Activated CD4-positive, alpha-beta T cell treated with anti-CD3 and anti-CD28 coated beads, Interleukin-2, amount 50 U/mL, for 1 hour (primary cell): ENCODE data around the gene FAM193B.
A peak's percentile ranks its signal among the peaks of the same experiment; 100 is the strongest.
"Not testable (repeated sequence)": the region's sequence is repeated elsewhere in the genome, so short reads cannot be mapped to it uniquely, and the experiment has no call there.

Experiments
- DNase-seq: peaks from one replicate; pipeline ENCODE4 v3.0.0-alpha.2; 2020

The FAM193B gene

DNA sequence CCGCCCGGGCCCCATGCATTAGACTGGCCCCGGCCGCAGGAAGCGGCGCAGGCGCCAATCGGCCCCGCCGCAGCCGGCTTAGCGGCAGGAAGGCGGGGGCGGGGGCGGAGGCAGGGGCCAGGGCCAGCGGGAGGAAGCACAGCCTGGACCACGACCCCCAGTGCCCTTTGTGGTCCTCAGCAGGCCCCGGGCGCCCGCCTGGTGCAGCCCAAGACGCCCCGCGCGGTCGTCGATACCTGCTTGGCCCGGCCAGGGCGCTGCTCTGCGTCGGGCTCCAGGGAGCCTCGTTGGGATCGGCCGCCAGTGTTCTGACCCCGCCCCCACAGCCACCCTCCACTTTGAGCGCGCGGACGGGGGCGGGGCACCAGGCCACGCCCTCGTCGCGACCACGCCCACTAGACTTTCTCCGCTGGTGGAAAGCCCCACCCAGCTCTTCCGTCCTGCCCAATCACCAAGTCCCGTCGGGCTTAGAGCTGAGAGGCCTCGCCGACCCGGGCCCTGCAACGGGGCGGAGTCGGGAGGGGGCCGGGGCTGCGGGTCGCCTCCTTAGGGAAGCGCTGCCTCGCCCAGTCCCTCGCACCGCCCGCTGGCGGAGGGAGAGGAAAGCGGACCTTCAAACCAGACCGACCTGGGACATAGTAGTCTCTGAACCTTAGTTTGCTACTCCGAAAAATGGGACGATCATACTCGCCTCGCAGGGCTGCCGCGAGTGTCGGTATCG lies 56.9 kb downstream of the FAM193B start, which contains the start of gene PDLIM7:
Gene PDLIM7, minus strand, starts transcription at position 313 of the 721 bp plus-strand sequence. CDS start 1,092 bp downstream, outside the sequence.
- peak; percentile 92 for DNase-seq

DNA sequence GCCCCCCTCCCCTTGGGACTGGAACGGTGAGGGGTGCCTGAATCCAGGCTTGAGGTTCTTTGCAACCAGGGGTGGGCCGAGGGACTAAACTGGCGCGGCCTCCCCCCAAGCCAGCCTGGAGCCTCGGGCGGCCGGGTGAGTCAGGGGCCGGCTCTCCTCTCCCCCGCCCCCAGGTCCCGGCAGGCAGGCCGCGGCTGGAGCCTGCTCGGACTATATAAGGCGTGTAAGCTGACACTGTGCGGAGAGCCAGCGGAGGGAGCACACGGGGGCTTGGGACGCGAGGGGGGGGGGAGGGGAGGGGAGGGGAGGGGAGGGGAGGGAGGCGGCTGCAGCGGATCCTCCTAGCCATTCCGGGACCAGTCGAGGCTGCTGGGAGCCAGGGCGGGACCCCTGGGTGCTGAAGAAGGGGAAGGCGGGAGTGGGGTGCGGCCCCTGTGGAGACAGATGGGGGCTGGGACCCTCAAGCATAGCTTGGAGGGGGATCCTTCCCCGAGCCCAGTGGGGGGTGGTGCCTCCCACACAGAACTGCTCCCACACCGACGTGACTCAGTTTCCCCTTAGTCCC lies 57.6 kb downstream of the FAM193B start:
- DNase-seq, result no peak

DNA sequence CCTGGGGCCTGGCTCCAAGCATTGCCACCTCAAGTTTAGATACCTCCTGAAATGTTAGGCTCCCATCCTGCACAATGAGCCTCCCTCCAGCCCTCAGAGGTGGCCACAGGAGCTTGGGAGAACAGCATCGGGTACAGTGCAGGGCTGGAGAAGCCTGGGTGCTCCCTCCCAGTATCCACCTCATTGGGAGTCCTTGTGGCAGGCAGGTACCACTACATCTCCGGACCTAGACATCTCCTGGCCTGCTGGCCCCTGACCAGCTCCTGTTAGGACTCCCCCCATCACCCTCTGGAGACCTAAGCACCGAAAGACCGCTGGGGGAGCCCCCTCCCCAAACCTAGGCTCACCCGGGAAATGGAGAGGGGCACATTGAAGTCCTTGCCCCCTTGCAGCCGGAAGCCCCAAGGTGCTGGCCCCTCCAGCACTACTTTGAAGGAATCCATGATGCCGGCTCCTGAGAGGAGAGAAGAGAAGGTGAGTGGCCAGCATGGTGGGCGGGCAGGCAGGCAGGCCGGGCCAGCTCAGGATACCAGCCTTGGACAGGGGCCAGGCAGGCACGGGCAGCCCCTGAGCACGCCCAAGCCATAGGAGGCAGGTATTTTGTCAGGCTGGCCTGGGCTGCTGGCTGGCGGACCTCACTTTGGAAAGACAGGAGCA lies 58.2 kb downstream of the FAM193B start:
- no peak for DNase-seq

DNA sequence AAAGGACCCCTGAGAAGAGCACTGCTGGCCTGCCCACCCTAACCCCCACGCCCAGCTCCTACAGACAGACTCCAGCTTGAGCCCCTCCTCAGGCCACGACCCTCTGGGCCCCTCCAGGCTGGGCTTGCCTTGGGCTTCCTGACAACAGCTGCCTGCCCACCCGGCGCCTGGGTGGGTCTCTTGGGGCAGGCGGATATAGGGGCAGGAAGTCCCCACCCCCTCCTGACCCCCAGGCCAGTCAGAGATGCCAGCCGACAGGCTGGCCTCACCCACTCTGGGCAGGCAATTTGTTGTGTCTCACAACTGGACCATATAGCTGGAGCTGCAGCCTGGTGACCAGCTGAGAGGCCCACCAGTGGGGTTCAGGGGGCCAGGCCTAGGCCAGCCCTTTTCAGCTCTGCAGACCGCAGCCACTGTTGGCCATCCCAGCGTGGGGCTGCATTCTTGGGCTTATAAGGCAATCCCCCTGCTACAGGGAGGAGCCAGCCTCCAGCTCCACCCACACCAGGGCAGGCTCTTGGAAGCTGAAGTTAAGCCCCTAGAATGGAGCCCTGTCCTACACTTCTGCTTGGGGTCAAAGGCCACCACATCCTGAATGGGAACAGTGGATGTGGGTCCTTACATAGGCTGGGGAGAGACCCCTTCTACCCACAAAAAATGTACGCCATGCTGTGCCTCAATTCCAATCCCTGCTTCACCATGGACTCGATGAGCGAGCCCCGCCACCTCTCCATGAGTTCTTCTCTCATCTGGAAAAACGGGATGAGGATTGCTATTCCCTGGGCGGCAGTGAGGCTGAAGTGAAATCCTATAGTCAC lies 58.9 kb downstream of the FAM193B start:
- no peak for DNase-seq

DNA sequence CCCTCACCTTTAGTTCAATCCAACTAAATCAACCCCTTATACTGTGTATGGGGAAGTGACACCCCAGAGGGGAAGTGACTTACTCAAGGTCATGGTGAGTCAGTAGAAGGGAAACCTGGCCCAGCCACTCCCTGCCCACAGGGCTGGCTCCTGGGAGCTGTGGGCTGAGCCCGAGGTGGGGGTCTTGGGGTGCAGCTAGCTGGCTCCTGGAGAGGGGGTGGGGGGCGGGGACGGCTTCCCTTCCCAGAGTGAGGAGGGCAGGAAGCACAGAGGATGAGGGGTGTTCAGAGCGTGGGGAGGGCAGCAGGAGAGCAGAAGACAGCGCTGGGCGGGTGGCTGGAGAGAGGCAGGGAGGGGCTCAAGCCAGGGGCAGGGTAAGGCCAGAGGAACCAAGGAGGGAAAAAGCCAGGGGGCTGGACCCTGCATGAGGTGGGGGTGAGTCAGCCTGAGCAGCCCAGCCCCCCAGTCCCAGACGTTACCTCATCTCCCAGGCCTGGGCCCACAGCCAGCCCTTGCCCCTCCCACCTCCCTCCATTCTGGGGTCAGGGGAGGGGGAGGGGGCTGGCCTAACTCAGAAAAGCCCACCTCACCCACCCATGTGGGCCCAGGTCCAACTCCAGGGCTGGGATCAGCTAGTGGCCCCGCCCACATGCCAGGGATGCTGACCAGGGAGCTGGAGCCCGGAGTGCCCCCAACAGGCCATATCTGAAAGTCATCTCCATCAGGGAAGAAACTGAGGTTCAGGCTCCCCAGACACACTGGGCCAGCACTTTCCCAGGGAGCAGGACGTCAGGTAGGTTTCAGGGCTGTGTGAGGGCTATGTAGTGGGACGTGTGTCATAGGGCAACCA lies 59.8 kb downstream of the FAM193B start:
- DNase-seq, result no peak

DNA sequence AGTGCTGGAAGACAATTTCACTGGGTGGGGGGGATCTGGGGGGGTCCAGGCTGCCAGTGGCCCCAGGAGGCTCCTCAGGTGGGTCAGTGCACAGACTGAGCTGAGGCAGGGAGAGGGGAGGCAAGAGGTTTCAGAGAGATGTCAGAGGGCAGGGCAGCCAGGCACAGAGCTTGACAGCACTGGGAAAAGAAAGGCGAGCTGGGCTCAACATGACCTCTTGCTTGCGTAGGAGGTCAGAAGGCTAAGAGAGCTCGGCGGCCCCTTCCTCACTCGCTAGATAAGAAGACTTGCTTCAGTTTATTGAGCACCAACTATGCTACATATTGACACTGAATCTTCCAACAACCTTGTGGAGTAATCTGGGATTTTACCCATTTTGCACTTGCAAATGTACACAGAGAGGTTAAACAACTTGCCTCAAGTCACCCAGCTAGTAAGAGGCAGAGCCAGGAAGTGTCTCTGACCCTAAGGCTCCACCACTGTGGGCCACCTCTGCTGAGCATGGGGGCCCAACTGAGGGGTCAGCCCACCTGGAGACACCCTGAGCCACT lies 60.5 kb downstream of the FAM193B start:
- DNase-seq, result no peak

DNA sequence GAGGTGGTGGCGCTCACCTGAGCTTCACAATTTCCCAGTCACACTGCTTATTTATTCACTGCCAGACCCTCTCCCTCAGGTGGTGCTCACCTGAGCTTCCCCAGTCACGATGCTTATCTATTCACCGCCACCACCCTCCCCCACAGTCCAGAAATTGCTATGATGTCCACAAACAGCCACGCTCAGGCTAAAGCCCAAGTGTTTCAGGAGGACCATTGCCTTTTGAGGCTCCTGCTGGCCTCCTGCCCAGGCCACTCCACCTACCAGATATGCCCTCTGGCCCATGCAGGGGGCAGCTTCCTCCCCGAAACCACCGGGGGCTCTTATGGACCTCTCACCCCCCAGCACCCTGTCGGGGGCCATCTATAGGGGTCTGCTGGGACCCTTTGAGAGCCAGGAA lies 61.5 kb downstream of the FAM193B start:
- no peak for DNase-seq

DNA sequence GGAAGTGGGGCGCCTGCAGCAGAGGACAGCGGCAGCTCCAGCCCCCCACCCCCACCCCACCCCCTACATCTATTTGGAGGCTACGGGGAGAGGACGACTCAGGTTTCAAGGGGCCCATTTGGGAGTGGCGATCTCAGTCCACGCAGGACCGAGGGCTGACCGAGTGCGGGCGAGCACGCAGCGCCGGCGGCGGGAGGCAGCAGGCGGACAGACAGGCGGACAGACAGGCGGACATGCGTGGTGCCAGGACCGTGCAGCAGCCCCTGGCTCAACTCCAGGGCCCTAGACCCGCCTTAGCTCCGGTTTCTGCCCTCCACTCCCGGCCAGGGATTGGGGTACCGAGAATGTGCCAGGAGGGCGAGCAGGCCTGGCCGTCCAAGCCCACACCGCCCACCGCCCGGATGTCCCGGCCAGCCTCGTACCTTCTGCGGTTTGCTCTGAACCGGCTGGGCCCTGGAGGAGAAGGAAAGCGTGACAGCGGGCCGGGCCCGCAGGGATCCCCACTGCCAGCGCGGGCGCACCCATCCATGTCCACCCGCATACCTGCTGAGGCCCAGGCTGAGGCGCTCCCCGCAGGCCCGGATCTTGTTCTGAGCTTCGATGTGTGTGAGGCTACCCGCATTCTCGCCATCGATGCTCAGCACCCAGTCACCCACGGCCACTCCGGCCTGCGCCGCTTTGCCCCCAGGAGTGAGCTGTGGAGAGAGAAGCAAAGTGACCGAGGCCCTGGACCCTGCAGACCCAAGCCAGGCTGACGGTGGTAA lies 62.2 kb downstream of the FAM193B start:
- no peak for DNase-seq

DNA sequence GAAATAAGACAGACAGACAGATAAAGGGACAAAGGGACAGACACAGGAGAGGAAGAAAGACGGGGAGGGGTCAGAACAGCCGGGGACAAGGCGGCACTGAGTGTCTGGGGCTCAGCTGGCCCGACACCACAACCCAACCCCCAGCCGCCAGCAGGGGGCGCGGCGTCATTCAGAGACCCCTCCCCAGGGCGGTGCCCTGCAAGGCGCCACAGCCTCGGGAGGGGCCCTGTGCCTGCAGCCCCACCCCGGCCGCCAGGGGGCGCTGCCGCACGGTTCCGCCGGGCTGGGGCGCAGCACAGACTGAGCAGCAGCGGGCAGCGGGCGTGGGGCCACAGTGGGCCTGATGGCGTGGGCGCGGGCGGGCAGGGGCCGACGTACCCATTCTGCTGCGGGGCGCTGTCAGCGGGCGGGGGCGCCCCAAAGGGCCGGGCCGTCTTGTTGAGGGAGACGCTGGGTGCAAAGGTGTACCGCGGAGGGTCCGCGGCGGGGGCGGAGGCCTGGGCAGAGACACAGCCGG lies 62.9 kb downstream of the FAM193B start:
- no peak for DNase-seq

DNA sequence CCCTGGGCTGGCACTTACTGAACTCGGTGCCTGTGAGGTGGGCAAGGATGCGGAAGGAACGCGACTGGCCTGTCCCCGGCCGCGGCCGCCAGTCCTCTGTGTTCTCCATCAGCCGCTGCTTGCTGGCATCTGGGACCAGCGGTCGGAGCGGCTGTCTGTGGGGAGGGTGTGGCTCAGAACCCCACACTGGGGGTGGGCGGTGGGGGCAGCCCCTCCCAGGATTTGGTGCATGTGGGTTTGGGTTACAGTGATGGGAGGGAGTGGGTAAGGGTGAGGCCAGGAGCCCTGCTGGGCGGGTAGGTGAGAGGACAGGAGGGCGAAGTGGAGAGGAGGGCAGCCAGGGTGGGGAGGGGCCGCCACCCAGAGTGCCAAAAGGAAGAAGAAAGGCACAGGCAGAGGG lies 63.4 kb downstream of the FAM193B start:
- DNase-seq, result no peak

DNA sequence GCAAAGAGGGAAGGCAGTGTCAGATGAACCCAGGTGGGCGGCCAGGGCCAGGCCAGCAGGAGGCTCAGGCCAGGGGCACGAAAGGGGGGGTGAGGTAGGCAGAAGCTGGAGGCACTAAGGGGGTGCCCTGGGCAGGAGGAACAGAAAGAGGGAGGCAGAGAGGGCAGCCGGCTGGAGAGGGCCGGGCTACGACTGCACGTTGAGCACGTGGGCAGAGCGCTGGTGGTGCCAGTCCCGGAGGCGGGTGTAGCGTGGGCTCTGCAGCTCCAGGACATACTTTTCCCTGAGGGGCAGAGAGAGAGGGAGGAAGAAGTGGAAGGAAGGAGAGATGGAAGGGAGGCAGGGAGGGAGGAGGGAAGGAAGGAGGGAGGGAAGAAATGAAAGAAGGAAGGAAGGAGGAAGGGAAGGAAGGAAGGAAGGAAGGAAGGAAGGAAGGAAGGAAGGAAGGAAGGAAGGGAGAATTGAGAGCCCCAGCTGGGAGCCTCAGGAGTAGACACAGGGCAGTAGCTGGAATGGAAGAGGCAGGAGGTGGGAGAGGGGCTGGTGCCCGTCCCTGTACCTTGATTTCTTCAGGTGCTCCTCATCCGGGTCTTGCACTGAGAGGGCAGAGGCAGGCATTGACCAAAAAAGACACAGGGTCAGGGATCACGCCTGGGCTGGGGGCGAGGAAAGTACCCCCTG lies 63.9 kb downstream of the FAM193B start:
- DNase-seq, result no peak

DNA sequence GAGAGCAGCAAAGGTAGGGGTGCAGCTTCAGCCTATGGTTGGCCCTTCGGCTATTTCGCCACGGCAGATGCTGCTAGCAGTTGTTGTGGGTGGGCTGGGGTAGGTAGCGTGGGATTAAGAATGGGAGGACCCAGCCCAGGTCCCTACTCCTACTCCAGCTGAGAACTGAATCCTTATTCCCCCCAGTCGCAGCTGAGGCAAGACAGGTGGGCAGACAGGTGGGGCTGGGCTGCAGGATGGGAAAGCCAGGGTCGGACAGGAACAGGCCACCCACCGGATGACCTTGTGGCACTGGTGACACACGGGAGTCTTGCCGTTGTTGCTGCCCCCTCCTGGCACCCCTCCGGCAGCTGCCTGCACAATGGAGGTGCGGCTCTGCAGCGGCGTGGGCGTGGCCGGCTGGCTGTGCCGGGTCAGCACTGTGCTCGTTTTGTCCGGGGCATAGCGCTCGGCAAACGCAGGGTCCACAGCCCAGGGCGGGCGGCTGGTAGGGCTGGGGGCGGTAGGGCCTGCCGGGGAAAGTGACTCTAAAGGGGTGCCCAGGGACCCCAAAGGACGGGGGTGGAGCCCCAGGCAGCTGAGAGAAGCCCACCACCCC lies 65.1 kb downstream of the FAM193B start:
- no peak for DNase-seq

DNA sequence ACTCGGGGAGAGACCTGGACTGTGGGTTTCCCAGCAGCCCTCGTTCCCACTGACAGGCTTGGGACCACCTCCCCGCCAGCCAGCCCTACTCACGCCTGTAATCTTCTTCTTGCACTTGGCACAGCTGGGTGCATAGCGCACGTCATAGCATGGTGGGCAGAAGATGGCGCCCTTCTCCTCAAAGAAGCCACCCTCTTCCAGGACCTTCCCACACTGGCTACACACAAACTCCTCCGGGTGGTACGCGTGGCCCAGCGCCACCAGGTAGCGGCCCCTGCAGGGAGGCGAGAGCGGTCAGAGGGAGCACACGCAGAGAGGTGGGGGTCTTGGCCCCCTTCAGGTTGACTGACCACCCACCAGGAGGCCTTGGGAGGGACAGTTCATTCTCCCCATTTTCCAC lies 66.4 kb downstream of the FAM193B start:
- DNase-seq, result no peak

DNA sequence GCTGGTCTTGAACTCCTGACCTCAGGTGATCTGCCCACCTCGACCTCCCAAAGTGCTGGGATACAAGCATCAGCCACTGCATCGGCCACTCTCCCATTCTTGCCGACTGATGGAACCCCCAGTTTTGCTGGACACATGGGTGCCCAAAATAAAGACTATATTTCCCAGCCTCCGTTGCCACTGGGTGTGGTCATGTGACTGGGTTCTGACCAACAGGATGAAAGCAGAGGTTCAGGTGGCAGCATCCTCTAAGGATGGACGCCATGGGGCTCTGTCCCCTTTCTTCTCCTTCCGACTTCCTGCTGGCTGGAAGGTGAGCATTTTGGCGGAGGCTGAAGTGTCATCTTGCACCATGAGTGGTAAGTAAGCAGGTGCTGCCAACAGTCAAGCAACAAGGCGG lies 67.2 kb downstream of the FAM193B start:
- DNase-seq, result no peak

DNA sequence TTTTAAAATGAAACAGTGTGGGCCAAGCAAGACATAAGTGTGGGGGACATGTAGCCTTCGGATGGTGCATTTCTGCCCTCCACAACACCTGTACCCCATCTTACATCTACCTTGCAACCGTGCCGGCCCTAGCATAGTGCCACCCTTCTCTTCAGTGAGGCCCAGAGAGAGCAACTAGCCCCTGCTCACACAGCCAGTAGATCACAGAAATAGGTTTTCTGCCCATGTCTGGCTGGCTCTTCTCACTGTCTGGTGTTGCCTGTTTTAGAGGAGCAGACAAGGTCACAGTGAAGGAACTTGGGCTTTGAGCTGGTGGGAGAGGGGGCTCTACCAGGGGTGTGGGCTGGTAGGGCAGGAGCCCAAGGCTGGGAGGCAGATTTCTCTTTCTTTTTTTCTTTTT lies 68.1 kb downstream of the FAM193B start:
- no peak for DNase-seq

DNA sequence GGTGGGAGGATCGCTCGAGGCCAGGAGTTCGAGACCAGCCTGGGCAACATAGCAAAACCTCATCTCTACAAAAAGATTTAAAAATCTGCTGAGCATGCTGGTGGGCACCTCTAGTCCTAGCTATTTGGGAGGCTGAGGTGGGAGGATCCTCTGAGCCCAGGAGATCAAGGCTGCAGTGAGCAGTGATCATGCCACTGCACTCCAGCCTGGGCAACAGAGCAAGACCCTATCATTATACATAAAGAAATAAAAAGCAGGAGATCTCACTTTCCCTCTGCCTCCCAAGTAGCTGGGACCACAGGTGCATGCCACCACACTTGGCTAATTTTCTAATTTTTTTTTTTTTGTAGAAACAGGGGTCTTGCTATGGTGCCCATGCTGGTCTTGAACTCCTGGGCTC lies 68.6 kb downstream of the FAM193B start:
- DNase-seq, result not testable (repeated sequence)

DNA sequence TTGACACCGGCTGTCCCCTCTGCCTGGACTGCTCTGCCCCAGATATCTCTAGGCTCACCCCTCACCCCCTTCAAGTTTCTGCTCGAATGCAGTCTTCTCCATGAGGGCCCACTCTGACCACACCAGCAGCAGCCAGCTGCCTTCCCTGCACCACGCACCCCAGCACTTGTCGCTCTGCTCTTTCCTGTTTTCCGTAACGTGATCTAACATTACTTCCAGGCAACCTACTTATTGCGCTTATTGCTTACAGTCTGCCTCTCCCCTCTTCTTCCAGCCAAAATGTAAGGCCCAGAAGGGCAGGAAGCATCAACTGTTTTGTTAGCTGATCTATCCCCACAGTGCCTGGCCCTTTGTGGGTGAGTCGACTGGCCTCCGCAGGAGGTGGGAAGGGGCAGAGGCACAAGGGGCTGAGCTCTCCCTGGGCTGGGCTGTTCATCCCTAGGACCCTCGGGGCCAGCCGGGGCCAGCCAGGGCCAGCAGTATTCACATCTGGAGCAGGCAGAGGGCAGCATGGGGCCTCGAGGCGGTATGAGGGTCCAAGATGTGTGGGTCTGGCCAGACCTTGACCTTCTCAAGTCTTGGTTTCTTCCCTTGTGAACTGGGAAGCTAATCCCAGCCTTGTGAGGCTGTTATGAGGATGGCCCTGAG lies 69.3 kb downstream of the FAM193B start:
- DNase-seq, result no peak

DNA sequence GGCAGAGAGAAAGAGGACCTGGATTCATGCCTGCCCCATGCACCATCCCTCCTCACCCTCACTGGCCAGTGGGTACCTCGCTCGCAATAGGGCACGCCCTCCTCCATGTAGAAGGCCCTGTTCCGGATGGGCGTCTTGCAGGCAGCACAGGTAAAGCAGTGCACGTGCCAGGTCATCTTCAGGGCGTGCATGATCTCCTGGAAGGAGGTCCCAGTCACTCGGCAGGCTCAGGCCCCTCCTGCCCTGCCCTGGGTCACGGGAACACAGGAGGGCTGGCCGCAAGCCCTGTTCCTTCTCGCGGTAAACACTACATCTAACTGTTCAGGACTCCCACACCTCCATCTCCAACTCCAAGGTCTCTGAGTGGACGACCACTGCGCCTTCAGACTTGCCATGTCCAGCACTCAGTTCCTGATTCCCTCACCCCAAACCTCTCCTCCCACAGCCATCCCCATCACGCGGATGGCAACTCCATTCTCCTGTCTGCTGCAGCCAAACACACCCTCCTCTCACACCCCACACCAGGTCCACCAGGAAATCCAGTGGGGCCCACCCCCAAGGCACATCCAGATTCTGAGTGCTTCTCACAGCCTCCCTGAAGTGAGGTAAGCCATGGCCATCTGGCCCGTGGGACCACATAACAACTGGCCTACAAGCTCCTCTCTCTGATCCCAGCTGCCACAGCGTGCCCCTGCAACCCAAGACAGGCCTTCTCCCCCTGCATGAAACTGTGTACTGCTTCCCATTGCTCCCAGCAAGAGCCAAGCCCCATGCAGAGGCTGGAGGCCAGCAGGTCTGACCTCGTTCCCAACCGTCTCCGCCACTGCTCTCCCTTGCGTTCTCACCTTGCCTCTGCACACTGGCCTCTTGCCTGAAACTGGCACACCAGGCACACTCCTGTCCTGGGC lies 70.1 kb downstream of the FAM193B start:
- no peak for DNase-seq
